Gastrocnemius medialis (tissue), 4 donors: ENCODE data around the gene TLK2. TPM values are rescaled to one million over a fixed set of nuclear protein-coding genes. Genes with fewer than 3 reads are reported as not detected.

Experiments
- ATAC-seq, 2 donors: fragments of 150-250 bp; one replicate each; pipeline ENCODE4 v1.9.1; 2016
- DNase-seq, 2 donors: peaks; one replicate each; pipeline ENCODE4 v3.0.0-alpha.2; 2019
- H3K27ac ChIP-seq, 4 donors: fragments of 200-600 bp; sonication (generic); 1 replicate in 1 of 4; 2 replicates in 3 of 4; pipeline ENCODE4 v1.5.1; 2016 to 2018; ENCODE audit warnings: mild to moderate bottlenecking in 2 of 4, moderate library complexity in 1 of 4
- H3K27me3 ChIP-seq, 3 donors: fragments of 200-600 bp; sonication (generic) in 2 of 3; 1 replicate in 1 of 3; 2 replicates in 2 of 3; pipeline versions ENCODE4 v1.5.1 to v1.6.0; 2016 to 2019; ENCODE audit warnings: mild to moderate bottlenecking in 1 of 3, moderate library complexity in 1 of 3
- H3K36me3 ChIP-seq, 2 donors: fragments of 200-600 bp; sonication (generic) in 1 of 2; one replicate each; pipeline ENCODE4 v1.5.1; 2017 to 2018
- H3K4me1 ChIP-seq, 2 donors: fragments of 200-600 bp; sonication (generic) in 1 of 2; one replicate each; pipeline ENCODE4 v1.5.1; 2016 to 2017; ENCODE audit warnings: mild to moderate bottlenecking in 2 of 2
- H3K4me3 ChIP-seq, 4 donors: fragments of 200-600 bp; sonication (generic) in 3 of 4; 1 replicate in 1 of 4; 2 replicates in 3 of 4; pipeline ENCODE4 v1.5.1; 2016 to 2019; ENCODE audit warnings: mild to moderate bottlenecking in 2 of 4
- H3K9me3 ChIP-seq, 3 donors: fragments of 200-600 bp; sonication (generic) in 2 of 3; 1 replicate in 1 of 3; 2 replicates in 2 of 3; pipeline ENCODE4 v1.5.1; 2016 to 2019
- POLR2A ChIP-seq, 2 donors: fragments of 450-650 bp; IDR thresholded peaks; one replicate each; pipeline ENCODE4 v1.6.1; 2017; ENCODE audit warnings: antibody characterized with exemption in 2 of 2, mild to moderate bottlenecking in 2 of 2, moderate library complexity in 2 of 2
- in situ Hi-C, 4 donors: fragments of 200-750 bp; cut with MboI; loops; one replicate each; pipeline versions ENCODE4 v1.15.0 to v1.8.0; 2017; ENCODE audit warnings: low sequenced_read_pairs in 4 of 4
- intact Hi-C: fragments of 100-400 bp; cut with DNase I; formaldehyde crosslinking; loops from one replicate; pipeline ENCODE4 v1.15.1; 2023; ENCODE audit warnings: low total_unique reads
- total RNA-seq, 4 donors: library from RNA; depleted of rRNA; stranded (reverse); fragments of >200 nt; gene quantifications; one replicate each; pipeline versions ENCODE4 v1.1.0 to v1.2.3, GENCODE V29; 2016
- TF ChIP-seq, protein P1 (sequence below), 5 experiments: fragments of 450-650 bp in 3 of 5; fragments of 200-600 bp in 2 of 5; sonication (generic) in 2 of 5; IDR thresholded peaks in 4 of 5; conservative IDR thresholded peaks in 1 of 5; 1 replicate in 4 of 5; 2 replicates in 1 of 5; pipeline ENCODE4 v1.5.1; 2016 to 2019; ENCODE audit warnings: antibody characterized with exemption in 5 of 5, mild to moderate bottlenecking in 3 of 5, moderate library complexity in 3 of 5

The TLK2 gene
- total RNA-seq, 4 donors from 2014 or later = 28.7 to 51.1 (median 47.3) TPM

DNA sequence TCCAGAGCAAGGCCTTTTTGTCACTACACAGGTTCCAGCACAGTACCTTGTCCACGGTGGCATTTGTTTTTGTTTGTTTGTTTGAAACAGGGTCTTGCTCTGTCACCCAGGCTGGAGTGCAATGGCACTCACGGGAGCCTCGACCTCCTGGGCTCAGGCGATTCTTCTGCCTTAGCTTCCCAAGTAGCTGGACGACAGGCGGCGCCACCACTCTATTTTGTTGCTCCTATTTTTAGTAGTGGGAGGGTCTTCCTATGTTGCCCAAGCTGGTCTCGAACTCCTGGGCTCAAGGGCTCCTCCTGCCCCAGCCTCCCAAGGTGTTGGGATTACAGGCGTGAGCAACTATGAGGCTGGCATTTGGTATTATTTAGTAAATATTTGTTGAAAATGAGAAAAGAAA is 159.2 kb downstream of the TLK2 start:
- H3K9me3 ChIP-seq = no peaks in the 10 kb centered on the region
- no peaks in the 10 kb centered on the region for H3K4me1 ChIP-seq
- H3K36me3 ChIP-seq = no peaks in the 10 kb centered on the region
- in situ Hi-C loops (no loop called here), intact Hi-C loops (no loop called here)
- TF ChIP-seq, protein P1, sequence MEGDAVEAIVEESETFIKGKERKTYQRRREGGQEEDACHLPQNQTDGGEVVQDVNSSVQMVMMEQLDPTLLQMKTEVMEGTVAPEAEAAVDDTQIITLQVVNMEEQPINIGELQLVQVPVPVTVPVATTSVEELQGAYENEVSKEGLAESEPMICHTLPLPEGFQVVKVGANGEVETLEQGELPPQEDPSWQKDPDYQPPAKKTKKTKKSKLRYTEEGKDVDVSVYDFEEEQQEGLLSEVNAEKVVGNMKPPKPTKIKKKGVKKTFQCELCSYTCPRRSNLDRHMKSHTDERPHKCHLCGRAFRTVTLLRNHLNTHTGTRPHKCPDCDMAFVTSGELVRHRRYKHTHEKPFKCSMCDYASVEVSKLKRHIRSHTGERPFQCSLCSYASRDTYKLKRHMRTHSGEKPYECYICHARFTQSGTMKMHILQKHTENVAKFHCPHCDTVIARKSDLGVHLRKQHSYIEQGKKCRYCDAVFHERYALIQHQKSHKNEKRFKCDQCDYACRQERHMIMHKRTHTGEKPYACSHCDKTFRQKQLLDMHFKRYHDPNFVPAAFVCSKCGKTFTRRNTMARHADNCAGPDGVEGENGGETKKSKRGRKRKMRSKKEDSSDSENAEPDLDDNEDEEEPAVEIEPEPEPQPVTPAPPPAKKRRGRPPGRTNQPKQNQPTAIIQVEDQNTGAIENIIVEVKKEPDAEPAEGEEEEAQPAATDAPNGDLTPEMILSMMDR (IDR thresholded peaks at IDR 0.05 in 4 of 5, conservative IDR thresholded peaks at IDR 0.05 in 1 of 5) = no peak
- no peak for TF ChIP-seq POLR2A (IDR thresholded peaks at IDR 0.05)
- peaks cover 0 to 3% (median 0%) of the 10 kb centered on the region in 3 donors for H3K27me3 ChIP-seq
- ATAC-seq (no peak), DNase-seq (no peak)
- no peak overlapping the region for H3K27ac ChIP-seq
- no peak overlapping the region for H3K4me3 ChIP-seq

DNA sequence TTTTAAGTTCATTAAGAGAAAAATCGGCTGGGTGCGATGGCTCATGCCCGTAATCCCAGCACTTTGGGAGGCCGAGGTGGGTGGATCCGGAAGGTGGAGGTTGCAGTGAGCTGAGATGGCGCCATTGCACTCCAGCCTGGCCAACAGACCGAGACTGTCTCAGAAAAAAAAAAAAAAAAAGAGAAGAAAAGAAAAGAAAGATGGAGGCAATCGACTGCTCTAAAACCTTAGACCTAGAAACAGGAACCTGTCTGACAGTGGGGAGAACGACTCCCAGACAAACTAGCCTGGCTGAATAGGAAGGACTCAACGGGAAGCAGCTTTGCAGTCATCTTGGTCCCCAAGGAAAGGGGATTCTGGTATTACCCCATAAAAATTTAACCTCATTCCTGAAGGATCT is 162.5 kb downstream of the TLK2 start:
- Histone ChIP-seq H3K4me3 (no peak overlapping the region), H3K27me3 (peaks cover 0 to 3% (median 0%) of the 10 kb centered on the region in 3 donors), H3K4me1 (no peaks in the 10 kb centered on the region), H3K27ac (no peak overlapping the region), H3K9me3 (no peaks in the 10 kb centered on the region), H3K36me3 (no peaks in the 10 kb centered on the region)
- TF ChIP-seq, protein P1 (IDR thresholded peaks at IDR 0.05 in 4 of 5, conservative IDR thresholded peaks at IDR 0.05 in 1 of 5) = no peak
- TF ChIP-seq POLR2A (IDR thresholded peaks at IDR 0.05) = no peak
- intact Hi-C loops (no loop called here), in situ Hi-C loops (no loop called here)
- DNase-seq (no peak), ATAC-seq (no peak)

DNA sequence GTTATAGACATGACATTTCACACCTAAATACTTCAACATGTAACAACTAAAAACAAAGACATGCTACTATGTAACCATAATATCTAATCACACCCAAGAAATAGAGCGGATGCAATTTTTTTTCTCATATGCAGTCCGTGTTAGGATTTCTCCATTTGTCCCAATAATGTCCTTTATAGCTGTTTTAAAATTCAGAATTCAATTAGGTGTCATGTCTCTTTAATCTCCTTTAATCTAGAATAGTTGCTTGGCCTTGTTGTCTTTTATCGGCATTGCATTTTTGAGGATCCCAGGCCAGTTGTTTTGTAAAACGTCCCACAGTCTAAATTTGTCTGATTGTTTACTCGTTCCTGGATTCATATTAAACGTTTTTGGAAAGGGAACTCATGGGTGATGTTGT is 163.3 kb downstream of the TLK2 start:
- in situ Hi-C loops = no loop called here
- DNase-seq = no peak
- Histone ChIP-seq H3K4me3 (no peak overlapping the region), H3K27me3 (peaks cover 0 to 3% (median 0%) of the 10 kb centered on the region in 3 donors), H3K9me3 (no peaks in the 10 kb centered on the region), H3K4me1 (no peaks in the 10 kb centered on the region), H3K36me3 (no peaks in the 10 kb centered on the region), H3K27ac (no peak overlapping the region)
- TF ChIP-seq POLR2A (IDR thresholded peaks at IDR 0.05) = no peak
- TF ChIP-seq, protein P1 (IDR thresholded peaks at IDR 0.05 in 4 of 5, conservative IDR thresholded peaks at IDR 0.05 in 1 of 5) = no peak
- intact Hi-C loops = no loop called here
- ATAC-seq = no peak

DNA sequence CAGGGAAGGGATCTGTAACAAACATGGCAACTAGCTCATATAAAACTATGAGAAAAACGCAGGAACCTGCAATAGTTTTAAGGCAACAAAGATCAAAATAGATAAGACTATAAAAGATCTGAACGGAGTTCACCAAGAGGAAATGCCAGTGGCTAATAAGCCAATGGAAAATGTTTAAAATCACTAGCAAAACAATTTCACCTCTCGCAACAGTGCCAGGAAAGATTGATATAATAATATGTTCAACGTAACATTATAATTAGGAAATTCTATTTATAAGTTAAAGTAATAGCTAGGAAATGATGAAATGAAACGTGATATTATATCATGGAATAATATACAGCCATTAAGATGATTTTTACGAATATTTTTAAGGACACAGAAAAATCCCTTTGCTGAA is 164.9 kb downstream of the TLK2 start:
- Histone ChIP-seq H3K4me3 (no peak overlapping the region), H3K9me3 (no peaks in the 10 kb centered on the region), H3K27ac (no peak overlapping the region), H3K4me1 (no peaks in the 10 kb centered on the region), H3K36me3 (no peaks in the 10 kb centered on the region), H3K27me3 (peaks cover 0 to 3% (median 0%) of the 10 kb centered on the region in 3 donors)
- intact Hi-C loops = no loop called here
- in situ Hi-C loops = no loop called here
- DNase-seq = no peak
- no peak for ATAC-seq
- no peak for TF ChIP-seq POLR2A (IDR thresholded peaks at IDR 0.05)
- TF ChIP-seq, protein P1 (IDR thresholded peaks at IDR 0.05 in 4 of 5, conservative IDR thresholded peaks at IDR 0.05 in 1 of 5) = no peak

DNA sequence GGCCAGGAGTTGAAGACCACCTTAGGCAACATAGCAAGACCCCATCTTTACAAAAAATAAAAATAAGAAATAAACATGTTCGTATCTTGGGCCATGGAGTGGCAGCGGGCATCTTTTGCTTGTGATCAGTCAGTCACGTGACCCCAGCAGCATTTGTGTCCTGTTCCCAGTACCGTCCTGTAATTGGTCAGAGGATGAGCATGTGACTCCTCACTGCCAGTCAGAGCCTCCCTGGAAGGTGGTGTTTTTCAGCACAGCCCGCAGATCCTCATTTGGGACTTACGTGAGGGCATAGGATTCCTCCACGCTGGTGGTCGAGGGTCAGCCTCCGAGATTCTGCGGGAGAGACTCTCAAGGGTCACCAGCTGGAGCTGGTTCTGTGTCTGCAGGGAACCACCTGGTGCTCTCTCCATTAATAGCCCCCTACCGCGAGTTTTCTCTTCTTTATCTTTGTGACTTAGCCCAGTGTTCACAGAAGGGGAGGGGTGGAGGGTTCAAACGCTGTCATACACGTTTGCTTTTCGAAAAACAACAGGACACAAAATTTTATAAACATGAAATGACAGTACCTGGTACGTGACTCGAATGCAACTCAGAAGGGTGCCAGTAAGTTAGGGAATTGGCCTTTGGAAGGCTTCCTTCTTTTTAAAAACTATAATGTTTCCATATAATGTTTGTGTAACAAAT is 166.0 kb downstream of the TLK2 start:
- TF ChIP-seq POLR2A (IDR thresholded peaks at IDR 0.05) = no peak
- TF ChIP-seq, protein P1 (IDR thresholded peaks at IDR 0.05 in 4 of 5, conservative IDR thresholded peaks at IDR 0.05 in 1 of 5) = no peak
- in situ Hi-C loops = no loop called here
- H3K4me3 ChIP-seq = no peak overlapping the region
- peaks cover 0 to 3% (median 0%) of the 10 kb centered on the region in 3 donors for H3K27me3 ChIP-seq
- no peaks in the 10 kb centered on the region for H3K9me3 ChIP-seq
- no peaks in the 10 kb centered on the region for H3K4me1 ChIP-seq
- intact Hi-C loops = no loop called here
- ATAC-seq (no peak), DNase-seq (no peak)
- H3K27ac ChIP-seq = no peak overlapping the region
- H3K36me3 ChIP-seq = no peaks in the 10 kb centered on the region
